CD4-positive, alpha-beta T cell treated with Interleukin-17A for 1 hour (primary cell): Measurements from ENCODE around the gene UGT1A4.

ENCODE experiments used
- DNase-seq: peaks from one replicate; pipeline ENCODE4 v3.0.0-alpha.2; 2020

UGT1A4 gene

GRCh38 chr2:233718552-233718951 is at the start of gene UGT1A4:
UGT1A4 (plus strand) TSS chr2:233718736; CDS start chr2:233718821, 85 bp downstream.
- no peak for DNase-seq

- no peak for DNase-seq
Observed at GRCh38 chr2:233671290-233672161, 47.0 kb upstream of the UGT1A4 start, which contains the start of gene UGT1A9. UGT1A9 (plus strand) TSS chr2:233671898; CDS start chr2:233671935, 37 bp downstream.

GRCh38 chr2:233672886-233673285 is 45.6 kb upstream of the UGT1A4 start:
- no peak for DNase-seq

- no peak for DNase-seq
Observed at GRCh38 chr2:233673896-233674295, 44.6 kb upstream of the UGT1A4 start.

GRCh38 chr2:233674314-233674713 is 44.2 kb upstream of the UGT1A4 start:
- DNase-seq = no peak

- DNase-seq = no peak
Observed at GRCh38 chr2:233674995-233675394, 43.5 kb upstream of the UGT1A4 start.

- no peak for DNase-seq
Observed at GRCh38 chr2:233676046-233676445, 42.5 kb upstream of the UGT1A4 start.

GRCh38 chr2:233679196-233679595 is 39.3 kb upstream of the UGT1A4 start:
- no peak for DNase-seq

- DNase-seq = no peak
Observed at GRCh38 chr2:233680361-233681045, 38.0 kb upstream of the UGT1A4 start.

- DNase-seq = no peak
Observed at GRCh38 chr2:233681521-233682099, 36.9 kb upstream of the UGT1A4 start, which contains the start of gene UGT1A7. UGT1A7 (plus strand) TSS chr2:233681901; CDS start chr2:233681938, 37 bp downstream.

GRCh38 chr2:233684640-233685039 is 33.9 kb upstream of the UGT1A4 start:
- no peak for DNase-seq

- no peak for DNase-seq
Observed at GRCh38 chr2:233686928-233687327, 31.6 kb upstream of the UGT1A4 start.

- no peak for DNase-seq
Observed at GRCh38 chr2:233688341-233688740, 30.2 kb upstream of the UGT1A4 start.

- DNase-seq = no peak
Observed at GRCh38 chr2:233689031-233689430, 29.5 kb upstream of the UGT1A4 start.

- no peak for DNase-seq
Observed at GRCh38 chr2:233689501-233689900, 29.0 kb upstream of the UGT1A4 start.

- no peak for DNase-seq
Observed at GRCh38 chr2:233690444-233690843, 28.1 kb upstream of the UGT1A4 start.

GRCh38 chr2:233691443-233692433 is 26.8 kb upstream of the UGT1A4 start:
- DNase-seq = no peak

- no peak for DNase-seq
Observed at GRCh38 chr2:233692648-233693047, 25.9 kb upstream of the UGT1A4 start, which contains the start of gene UGT1A6. UGT1A6 (plus strand) TSS chr2:233692890; CDS start chr2:233693005, 115 bp downstream.

- no peak for DNase-seq
Observed at GRCh38 chr2:233693963-233694362, 24.6 kb upstream of the UGT1A4 start.

- no peak for DNase-seq
Observed at GRCh38 chr2:233698740-233699139, 19.8 kb upstream of the UGT1A4 start.

GRCh38 chr2:233699424-233700027 is 19.0 kb upstream of the UGT1A4 start:
- no peak for DNase-seq
